SKM-1 (cell line): ENCODE results near the gene FAM216A.

Experiments used
- DNase-seq: peaks from one replicate; lab custom pipeline; 2025; ENCODE audit not compliant: unreplicated experiment; lab: John Stamatoyannopoulos, UW

Gene FAM216A

GRCh38 chr12:110538869-110539622, 70.4 kb downstream of the FAM216A start:
- DNase-seq = no peak
